ENCODE measurements around the gene SRSF12. TPM values are rescaled to one million over a fixed set of nuclear protein-coding genes. Genes with fewer than 3 reads are reported as not detected.

The SRSF12 gene
- total and polyA plus RNA-seq, 4 donors, result 0.49 to 4.0 (median 0.67) TPM

GRCh38 chr6:89073840-89074239 is 44.0 kb downstream of the SRSF12 start:
- Histone ChIP-seq H3K27ac (ENCODE audit: low read depth in 1 of 2, low read length in 1 of 2) (no peak overlapping the region), H3K4me1 (ENCODE audit: control insufficient read depth in 5 of 5, insufficient read depth in 5 of 5, low read length in 5 of 5) (peaks cover 0 to 4% (median 0%) of the 10 kb centered on the region in 5 donors), H3K9ac (ENCODE audit: insufficient read depth in 1 of 2, low read length in 2 of 2) (no peak overlapping the region), H3K36me3 (ENCODE audit: control insufficient read depth in 4 of 4, insufficient read depth in 4 of 4, low read length in 4 of 4) (no peaks in the 10 kb centered on the region), H3K9me3 (ENCODE audit: control insufficient read depth in 4 of 4, insufficient read depth in 3 of 4, low read length in 3 of 4) (no peaks in the 10 kb centered on the region), H3K27me3 (ENCODE audit: control insufficient read depth in 3 of 3, insufficient read depth in 3 of 3, low read length in 2 of 3) (no peaks in the 10 kb centered on the region), H3K4me3 (no peak overlapping the region)
- ATAC-seq (ENCODE audit: insufficient read depth, low FRiP score) (no peak), DNase-seq (no peak)
- WGBS, 2 donors, result 68 to 86% methylated on average over 2 of the region's 2 CpGs
- TF ChIP-seq CTCF (IDR thresholded peaks at IDR 0.05; ENCODE audit: control extremely low read depth, extremely low read depth), result no peak

- no peak for TF ChIP-seq CTCF (IDR thresholded peaks at IDR 0.05; ENCODE audit: control extremely low read depth, extremely low read depth)
- no peak for ATAC-seq (ENCODE audit: insufficient read depth, low FRiP score)
- Histone ChIP-seq H3K4me3 (no peak overlapping the region), H3K4me1 (ENCODE audit: control insufficient read depth in 5 of 5, insufficient read depth in 5 of 5, low read length in 5 of 5) (no peaks in the 10 kb centered on the region), H3K9ac (ENCODE audit: insufficient read depth in 1 of 2, low read length in 2 of 2) (no peak overlapping the region), H3K27ac (ENCODE audit: low read depth in 1 of 2, low read length in 1 of 2) (no peak overlapping the region), H3K36me3 (ENCODE audit: control insufficient read depth in 4 of 4, insufficient read depth in 4 of 4, low read length in 4 of 4) (no peaks in the 10 kb centered on the region), H3K9me3 (ENCODE audit: control insufficient read depth in 4 of 4, insufficient read depth in 3 of 4, low read length in 3 of 4) (no peaks in the 10 kb centered on the region), H3K27me3 (ENCODE audit: control insufficient read depth in 3 of 3, insufficient read depth in 3 of 3, low read length in 2 of 3) (no peaks in the 10 kb centered on the region)
- peak in 2 of 3 donors; percentile 50 to 72 for DNase-seq
- WGBS, 2 donors, result 33 to 44% methylated on average over 4 of the region's 4 CpGs
These were observed 44.8 kb downstream of the SRSF12 start for GRCh38 chr6:89073014-89073620.

GRCh38 chr6:89071036-89071435 is 46.8 kb downstream of the SRSF12 start:
- no peak for ATAC-seq (ENCODE audit: insufficient read depth, low FRiP score)
- no peak overlapping the region for H3K27ac ChIP-seq (ENCODE audit: low read depth in 1 of 2, low read length in 1 of 2)
- H3K36me3 ChIP-seq (ENCODE audit: control insufficient read depth in 4 of 4, insufficient read depth in 4 of 4, low read length in 4 of 4), result no peaks in the 10 kb centered on the region
- no peak overlapping the region for H3K4me3 ChIP-seq
- no peaks in the 10 kb centered on the region for H3K27me3 ChIP-seq (ENCODE audit: control insufficient read depth in 3 of 3, insufficient read depth in 3 of 3, low read length in 2 of 3)
- no peak for TF ChIP-seq CTCF (IDR thresholded peaks at IDR 0.05; ENCODE audit: control extremely low read depth, extremely low read depth)
- no peak overlapping the region for H3K9ac ChIP-seq (ENCODE audit: insufficient read depth in 1 of 2, low read length in 2 of 2)
- H3K4me1 ChIP-seq (ENCODE audit: control insufficient read depth in 5 of 5, insufficient read depth in 5 of 5, low read length in 5 of 5), result no peaks in the 10 kb centered on the region
- no peak for DNase-seq
- no peaks in the 10 kb centered on the region for H3K9me3 ChIP-seq (ENCODE audit: control insufficient read depth in 4 of 4, insufficient read depth in 3 of 4, low read length in 3 of 4)

Measured in lung (tissue), 12 donors.